NCI-H2081 treated with DMSO at 0.1 percent for 48 hours (cell line): ENCODE measurements around the gene TEAD1.

ENCODE experiments used
- DNase-seq: peaks from one replicate; lab custom pipeline; 2025; lab: John Stamatoyannopoulos, UW

Gene TEAD1

DNA sequence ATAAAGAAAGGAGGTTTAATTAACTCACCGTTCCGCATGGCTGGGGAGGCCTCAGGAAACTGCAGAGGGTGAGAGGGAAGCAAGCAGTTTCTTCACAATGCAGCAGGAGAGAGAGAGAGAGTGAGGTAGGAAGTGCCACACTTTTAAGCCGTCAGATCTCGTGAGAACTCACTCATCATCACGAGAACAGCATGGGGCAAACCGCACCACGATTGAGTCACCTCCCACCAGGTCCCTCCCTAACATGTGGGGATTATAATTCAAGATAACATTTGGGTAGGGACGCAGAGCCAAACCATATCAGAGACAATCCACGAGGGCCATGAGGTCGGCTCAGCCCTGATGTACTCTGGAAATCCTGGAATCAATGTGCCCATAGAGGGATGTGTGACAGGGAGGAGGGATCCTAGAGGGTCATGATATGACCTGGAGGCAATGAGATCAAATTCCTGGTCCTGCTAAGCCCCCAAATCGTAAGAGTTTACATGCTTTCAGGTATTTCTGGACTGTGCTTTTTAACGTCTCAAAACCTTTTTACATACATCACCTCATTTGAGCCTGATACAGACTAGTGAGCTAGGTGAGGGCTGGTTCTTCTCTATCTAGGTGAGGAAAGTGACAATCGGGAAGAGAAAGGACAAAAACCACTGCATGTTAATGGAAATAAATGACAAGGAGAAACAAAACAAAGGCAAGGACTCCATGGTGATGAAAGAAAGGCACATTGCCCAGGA lies 315.4 kb downstream of the TEAD1 start:
- no peak for DNase-seq

DNA sequence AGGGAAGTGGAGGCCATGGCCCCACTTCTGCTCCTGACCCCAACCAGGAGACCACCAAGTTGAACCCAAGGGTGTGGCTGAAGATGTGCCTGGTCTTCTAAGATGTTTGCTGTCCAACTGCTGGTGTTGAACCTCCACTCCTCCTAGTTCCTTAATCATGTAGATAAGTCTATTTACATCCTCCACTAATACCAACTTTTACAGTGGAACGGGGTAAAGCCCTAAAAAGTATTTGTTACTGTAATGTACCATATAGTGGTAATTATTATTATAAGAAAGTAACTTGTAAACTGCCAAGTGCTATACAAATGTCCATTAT lies 315.9 kb downstream of the TEAD1 start:
- DNase-seq, result no peak

DNA sequence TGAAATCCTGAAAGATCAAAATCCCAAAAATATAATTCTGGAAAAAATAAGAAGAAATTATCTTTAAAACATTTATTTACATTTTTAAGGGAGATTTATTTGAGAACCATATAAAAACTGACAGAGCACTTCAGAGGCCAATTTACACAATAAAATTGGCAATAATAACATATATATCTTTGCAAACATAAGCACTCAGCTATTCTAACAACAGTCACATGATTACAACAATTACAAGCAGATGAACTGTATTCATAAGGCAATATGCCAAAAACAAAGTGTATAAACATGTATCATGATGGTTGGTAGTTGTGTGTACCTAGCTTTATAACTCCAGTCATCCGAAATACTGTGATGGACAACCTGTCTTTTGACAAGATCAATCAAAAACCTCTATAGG lies 317.2 kb downstream of the TEAD1 start:
- no peak for DNase-seq

DNA sequence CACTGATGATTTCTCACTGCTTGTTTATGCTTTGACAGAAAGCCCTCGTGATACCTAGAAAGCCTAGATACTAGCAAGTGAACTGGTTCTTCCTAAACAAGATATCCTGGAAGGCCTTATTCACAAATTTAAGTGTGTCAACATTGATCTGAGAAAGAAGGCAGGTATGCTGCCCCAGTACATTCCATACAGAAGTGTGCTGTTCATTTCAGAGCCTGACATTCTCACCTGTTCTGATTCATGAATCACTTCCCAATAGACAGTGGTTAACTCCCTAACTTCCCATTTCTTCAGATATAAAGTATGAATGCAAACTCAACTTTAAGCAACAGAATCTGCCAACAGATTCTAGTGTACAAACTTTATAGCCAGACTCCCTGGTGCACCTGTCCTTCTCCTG lies 319.4 kb downstream of the TEAD1 start:
- DNase-seq, result no peak
